HG03575 (cell line): Measurements from ENCODE around the gene GTSE1.

Source experiments
- ATAC-seq: cut with Tn5 transposase; IDR thresholded peaks from one replicate; pipeline ENCODE4 v1.9.1; 2021; ENCODE audit not compliant: unreplicated experiment, insufficient number of reproducible peaks, low FRiP score; ENCODE audit errors: extremely low read depth

GTSE1 gene

GRCh38 chr22:46370584-46371291, 74.1 kb downstream of the GTSE1 start:
- ATAC-seq: no peak

DNA sequence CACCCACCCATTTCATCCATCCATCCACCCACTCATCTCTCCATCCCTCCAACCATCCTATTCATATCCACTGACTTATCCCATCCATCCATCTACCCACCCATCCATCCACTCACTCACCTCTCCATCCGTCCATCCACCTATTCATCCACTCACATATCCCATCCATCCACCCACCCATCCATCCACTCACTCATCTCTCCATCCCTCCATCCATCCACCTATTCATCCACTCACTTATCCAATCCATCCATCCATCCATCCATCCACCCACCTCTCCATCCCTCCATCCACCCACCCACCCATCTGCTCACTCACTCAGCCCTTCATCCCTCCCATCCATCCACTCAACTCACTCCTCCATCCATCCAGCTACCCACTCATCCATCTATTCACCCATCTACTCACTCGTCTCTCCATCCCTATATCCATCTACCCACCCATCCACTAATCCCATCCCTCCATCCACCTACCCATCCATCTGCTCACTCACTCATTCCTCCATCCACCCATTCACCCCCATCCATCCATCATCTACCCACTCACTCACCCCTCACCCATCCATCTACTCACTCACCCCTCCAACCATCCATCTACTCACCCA, 75.1 kb downstream of the GTSE1 start:
- ATAC-seq: no peak

DNA sequence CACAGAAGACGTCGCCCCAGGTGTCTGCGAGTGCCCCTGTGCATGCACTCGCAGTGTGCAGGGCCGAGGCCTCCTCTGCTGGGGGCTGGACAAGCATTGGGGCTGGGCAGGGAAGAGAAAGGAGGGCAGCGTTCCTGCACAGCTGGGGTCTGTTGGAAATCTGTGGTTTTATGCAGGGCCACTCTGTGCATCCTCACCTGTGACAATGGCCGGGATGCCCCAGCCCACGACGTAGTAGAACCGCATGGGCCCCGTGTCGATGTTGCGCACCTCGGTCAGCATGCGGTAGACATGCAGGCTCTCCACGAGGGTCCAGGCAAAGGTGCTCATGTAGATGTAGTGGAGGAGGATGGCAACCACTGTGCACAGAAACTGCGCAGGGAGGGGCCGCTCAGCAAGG, 76.0 kb downstream of the GTSE1 start:
- ATAC-seq: no peak

DNA sequence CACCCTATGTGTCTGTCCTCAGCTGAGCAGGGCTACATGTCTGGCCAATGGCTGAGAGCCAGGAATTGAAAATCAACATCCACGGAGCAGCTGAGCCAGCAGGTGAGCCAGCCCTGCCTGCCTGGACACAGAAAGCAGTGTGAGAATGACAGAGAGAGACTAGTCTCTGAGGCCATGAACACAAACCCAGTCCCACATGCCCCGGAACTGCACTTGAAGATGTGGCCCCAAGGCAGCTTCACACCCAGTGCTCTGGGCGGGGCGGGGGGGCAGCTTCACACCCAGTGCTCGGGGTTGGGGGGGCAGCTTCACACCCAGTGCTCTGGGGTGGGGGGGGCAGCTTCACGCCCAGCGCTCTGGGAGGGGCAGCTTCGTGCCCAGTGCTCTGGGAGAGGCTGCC, 76.5 kb downstream of the GTSE1 start:
- no peak for ATAC-seq

GRCh38 chr22:46373921-46374662, 77.4 kb downstream of the GTSE1 start:
- no peak for ATAC-seq

- ATAC-seq: no peak
Observed at GRCh38 chr22:46374663-46375474, 78.2 kb downstream of the GTSE1 start.

DNA sequence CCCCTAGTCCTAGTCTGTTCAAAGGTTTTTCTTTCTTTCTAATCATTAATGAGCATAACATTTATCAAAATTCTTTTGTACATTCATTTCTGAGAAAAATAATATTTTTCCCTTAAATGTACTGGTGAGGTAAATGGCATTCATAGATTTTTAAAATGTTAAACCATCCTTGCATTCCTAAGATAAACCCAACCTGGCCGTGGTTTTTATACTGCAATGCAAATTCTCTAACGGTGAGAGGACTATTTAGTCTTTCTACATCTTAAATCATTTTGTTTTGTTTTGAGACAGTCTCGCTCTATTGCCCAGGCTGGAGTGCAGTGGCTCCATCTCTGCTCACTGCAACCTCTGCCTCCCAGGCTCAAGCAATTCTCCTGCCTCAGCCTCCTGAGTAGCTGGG, 79.4 kb downstream of the GTSE1 start:
- no peak for ATAC-seq

- ATAC-seq: no peak
Observed at GRCh38 chr22:46376908-46377524, 80.3 kb downstream of the GTSE1 start.

DNA sequence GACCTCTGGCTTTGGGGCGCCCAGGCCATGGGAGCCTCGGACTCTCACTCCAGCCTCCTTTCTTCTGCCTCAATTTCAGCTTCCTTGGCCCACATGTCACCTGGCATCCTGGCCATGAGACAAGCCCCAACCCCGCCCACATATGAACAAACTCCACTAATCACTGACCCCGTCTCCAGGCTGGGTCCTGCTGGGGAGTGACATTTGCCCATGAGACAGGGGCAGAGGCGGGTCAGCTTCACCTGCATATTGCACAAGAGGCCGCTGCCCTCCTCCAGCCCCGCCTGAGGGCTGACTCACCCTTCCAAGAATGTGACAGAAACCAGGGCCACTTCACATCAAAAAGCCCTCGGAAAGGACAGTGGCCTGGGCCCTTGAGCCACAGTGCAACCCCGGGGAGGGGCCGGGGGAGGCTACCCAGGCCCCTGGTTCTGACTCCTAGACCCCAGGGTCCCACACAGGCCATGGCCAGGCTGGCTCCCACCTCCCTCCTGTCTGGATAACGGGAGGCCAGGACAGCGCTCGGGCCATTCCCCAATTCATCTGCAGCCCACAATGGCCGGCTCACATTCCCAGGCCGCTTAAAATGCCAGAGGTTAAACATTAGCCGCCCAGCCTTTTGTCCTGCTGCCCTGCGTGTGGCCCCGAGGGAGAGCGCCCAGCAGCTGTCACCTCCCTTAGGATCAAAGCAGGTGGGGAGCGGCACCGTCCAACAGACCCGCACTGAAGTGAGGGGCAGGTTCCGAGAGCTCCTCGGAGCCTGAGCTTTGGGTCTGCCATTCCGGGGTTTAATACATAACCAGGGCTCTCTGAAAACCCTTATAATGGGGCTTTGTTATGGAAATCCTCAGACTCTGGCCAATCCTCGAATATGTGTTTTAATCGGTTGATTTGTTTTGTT, 81.1 kb downstream of the GTSE1 start:
- no peak for ATAC-seq

DNA sequence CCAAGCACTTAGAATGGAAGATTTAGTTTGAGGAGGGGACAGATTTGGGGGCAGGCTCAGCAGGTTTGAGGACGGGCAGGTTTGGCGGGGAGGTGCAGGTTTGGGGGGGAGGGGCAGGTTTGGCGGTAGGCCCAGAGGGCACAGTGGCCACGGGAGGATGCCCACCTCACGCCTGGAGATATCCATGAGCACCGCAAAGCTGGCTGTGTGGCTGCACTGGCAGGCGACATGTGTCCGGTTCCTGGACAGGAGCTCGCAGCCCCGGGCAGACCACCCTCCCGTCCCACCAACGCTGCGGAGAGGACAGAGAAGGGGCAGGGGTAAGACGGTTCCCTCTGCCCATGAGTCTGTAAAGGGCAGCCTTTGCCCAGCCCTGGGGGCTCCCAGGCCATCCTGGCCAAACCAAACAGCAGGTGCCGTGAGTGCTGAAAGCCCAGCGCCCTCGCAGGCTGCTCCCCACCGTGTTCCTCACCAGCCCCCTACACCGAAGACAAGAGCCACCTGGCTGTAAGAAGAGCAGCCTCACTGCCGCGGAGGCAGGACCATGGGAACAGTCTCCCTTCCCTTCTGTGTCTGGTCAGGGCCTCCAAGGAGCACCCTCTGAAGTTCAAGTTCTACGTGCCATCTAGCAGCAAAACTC, 81.9 kb downstream of the GTSE1 start:
- no peak for ATAC-seq

- no peak for ATAC-seq
Observed at GRCh38 chr22:46379066-46379930, 82.6 kb downstream of the GTSE1 start.

DNA sequence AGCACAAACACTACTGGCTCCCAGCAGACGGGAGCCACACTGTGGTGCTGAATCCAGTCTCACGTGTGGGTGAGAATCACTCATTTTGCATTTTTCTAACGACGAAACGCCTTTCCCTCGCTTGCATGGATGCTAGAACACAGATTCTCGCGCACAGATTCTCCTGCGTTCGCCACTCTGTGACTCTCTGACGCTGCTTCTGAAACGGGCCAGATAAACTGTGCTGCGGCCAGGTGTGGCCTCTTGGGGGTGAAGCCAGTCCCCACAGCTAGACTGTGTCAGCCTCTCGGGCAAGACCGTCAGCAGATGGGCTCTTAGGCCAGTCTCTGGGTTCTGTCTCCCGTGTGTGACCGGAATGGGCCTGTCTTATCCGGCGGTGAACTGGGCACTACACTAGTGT, 83.4 kb downstream of the GTSE1 start:
- ATAC-seq: no peak
